ENCODE results near the gene ANKRD33B.

Gene ANKRD33B

DNA sequence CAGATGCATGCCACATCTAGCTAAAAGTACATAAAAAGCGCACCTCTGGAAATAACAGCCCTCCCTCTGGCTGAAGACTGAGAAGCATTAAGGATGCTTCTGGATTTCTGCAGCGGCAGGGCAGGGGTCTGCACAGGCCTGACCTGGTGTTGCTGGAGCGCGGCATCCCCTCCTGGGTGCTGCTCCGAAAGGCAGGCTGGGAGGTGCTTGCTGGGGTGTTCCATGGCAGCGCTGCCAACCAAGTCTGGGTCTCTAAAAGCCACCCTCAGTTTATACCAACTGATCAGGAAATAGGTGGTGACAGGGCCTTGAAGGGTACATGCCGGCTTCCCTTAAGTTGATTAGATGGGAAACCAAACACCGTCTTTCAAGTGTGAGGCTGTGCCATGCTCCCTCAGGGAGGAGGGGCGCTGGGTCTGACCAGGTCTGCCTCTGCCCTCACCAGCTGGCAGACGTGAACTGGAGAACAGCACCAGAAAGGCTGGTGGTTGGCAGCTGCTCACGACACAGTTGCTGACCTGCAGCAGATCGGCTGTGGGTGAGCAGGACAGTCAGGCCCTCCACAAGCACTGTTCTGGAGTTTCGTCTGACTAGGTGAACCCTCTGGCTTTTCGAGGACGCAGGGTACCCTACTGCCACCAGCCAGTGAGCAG lies 115.6 kb downstream of the ANKRD33B start:
- DNase-seq = no peak

DNA sequence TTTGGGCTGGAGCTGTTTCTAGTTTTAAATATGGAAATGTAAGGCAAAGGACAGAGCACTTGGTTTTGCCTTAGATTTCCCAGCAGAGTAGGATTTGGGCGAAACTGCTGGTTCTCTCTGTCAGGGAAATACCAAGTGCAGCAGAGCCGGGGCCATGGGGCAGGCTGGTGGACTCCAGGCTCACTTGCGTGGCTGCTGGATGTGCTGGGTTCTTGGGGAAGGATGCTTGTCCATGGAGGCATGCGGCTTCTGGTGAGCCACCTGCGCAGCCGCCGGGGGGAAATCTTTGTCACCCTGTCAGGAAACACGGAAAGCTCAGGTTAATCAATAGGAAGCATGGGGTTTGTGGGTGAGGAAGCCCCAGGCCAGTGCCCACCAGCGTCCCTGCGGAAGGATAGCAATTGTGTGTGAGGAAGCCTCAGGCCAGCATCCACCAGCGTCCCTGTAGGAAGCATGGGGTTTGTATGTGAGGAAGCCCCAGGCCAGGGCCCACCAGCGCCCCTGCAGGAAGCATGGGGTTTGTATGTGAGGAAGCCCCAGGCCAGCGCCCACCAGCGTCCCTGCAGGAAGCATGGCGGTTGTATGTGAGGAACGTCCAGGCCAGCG lies 117.1 kb downstream of the ANKRD33B start:
- DNase-seq = no peak

GRCh38 chr5:10681731-10682679 lies 118.1 kb downstream of the ANKRD33B start:
- DNase-seq = no peak

GRCh38 chr5:10682801-10683525 lies 119.1 kb downstream of the ANKRD33B start:
- no peak for DNase-seq

DNA sequence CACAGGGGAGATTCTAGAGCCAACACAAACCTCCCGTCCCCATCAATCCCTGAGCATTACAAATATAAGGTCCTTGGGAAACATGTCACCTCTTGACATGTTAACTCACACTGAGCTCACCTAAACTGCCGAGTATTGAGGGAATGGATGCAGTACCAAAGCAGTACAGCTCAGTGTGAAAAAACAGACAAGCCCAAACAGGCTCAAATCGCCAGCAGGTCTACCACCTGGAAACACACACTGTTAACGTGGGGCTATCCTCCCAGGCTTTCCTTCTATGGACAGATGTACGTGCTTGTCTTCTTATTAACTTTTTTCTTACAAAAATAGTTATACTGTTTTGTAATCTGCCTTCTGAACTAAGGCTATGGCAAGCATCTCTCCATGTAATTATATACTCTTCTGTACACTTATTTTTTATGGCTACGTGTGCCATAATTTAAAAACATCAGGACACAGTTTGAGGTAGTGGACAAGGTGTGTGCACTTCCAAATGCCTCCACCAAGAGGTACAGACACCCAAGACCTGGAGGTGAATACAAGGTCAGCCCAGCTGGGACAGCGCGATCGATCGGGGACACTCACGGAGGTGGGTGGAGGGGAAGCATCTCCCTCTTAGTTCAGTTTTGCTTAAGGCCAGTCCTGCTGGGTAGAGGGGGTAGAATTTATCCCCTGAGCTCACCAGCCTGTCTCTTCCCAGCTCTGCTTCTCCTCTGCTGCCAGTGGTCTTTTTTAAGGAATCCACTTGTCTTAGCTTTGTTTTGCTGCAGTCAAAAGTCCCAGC lies 120.6 kb downstream of the ANKRD33B start:
- no peak for DNase-seq

- no peak for DNase-seq
These were observed 121.2 kb downstream of the ANKRD33B start for GRCh38 chr5:10685115-10685521.

DNA sequence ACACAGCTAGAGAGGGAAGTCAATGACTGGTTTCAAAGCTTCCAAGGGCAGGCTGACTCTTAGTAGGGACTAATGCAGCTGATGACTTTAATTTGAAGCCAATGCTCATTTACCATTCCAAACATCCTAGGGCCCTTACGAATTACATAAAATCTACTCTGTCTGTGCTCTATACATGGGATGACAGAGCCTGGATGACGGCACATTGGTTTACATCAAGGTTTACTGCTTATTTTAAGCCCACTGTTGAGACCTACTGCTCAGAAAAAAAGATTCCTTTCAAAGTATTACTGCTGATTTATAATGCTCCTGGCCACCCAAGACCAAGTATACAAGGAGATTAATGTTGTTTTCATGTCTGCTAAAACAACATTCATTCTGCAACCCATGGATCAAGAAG lies 123.0 kb downstream of the ANKRD33B start:
- DNase-seq = no peak

- DNase-seq = no peak
These were observed 124.8 kb downstream of the ANKRD33B start for GRCh38 chr5:10688651-10689171.

DNA sequence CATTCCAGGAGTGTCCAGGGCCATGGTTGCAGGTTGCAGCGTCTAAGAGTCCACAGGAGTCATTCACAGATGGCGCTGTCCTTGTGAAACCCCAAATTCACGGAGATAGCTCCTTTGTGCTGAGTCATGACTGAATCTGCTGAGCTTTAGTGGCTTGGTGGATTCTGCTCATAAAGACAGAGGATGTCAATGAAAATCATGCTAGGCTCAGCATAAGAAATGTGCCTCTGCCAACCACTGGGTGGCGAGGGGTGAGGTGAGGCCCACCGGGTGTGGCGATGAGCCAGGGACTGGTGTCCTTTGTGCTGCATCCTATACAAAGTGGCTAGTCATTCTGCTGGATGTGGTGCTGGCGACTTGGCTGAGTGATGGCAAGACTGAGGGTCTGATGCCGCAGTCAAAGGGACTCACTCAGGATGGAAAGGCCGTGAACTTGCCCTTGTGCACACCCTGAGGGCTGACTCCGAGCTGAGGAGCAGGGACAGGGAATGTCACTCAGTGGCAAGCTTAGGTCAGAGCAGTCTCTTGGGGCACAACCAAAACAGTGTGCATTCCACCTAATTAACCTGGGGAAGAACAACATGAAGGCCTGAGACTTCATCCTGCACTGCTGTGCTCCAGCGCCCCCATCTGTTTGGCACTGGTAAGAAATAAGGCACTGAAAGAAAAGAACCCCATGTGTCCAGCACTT lies 125.7 kb downstream of the ANKRD33B start:
- DNase-seq = no peak

DNA sequence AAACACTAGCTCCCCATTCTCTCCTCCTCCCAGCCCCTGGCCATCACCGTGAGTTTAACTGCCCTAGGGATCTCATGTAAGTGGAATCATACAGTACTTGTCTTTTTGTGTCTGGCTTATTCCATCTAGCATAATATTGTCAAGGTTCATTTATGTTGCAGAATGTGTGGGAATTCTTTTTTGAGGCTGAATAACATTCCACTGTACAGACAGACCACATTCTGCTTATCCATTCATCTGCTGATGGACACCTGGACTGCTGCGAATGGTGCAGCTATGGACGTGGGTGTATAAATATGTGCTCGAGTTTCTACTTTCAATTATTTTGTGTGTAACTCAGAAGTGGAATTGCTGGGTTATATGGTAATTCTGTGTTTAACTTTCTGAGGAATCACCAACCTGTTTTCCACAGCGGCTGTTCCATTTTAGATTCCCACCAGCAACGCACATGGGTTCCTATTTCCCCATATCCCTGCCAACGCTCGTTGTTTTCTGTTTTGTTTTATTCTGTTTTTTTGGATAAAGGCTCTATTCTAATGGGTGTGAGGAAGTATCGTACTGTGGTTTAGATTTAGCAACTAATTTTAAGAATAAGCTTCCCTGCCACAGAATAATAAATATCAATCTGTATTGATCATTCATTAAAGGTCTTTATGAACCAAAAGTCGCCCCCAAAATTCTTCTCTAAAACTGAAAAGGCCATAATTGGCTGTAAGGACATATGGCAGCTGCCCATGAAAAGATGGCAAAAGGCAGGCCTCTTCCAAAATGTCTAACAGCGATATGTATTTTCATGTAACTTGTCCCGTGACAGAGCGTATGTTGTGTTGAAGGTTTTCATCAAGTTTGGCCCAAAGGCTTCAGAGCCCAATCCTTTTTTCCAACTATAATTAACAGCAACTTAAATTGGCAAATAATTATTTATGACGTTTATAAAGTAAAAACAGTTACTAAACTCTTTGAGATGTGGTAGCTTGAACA lies 126.9 kb downstream of the ANKRD33B start:
- no peak for DNase-seq

- DNase-seq = no peak
These were observed 128.2 kb downstream of the ANKRD33B start for GRCh38 chr5:10691826-10692785.

GRCh38 chr5:10695055-10695649 lies 131.3 kb downstream of the ANKRD33B start:
- peak; percentile 62 to 72 for DNase-seq

GRCh38 chr5:10695759-10696543 lies 132.1 kb downstream of the ANKRD33B start:
- no peak for DNase-seq

- DNase-seq = no peak
These were observed 135.5 kb downstream of the ANKRD33B start for GRCh38 chr5:10699281-10699874.

DNA sequence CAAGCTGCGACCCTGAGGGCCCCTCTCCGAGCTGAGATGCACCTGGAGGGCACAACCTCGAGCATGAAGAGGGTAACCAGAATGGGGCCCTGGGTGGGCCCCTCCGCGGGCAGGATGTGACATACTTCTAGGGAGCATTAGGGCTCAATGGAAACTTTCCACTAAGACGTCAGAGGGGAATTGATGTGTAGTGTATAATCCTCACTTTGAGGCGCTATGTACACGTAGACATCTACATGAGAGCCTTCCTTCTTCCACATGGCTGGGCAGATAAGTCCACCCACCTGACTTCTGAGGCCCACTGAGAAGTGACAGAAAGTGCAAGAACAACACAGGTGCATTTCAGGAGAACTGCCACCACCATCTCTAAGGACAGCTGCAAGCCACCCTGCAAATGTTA lies 136.1 kb downstream of the ANKRD33B start:
- DNase-seq = no peak

DNA sequence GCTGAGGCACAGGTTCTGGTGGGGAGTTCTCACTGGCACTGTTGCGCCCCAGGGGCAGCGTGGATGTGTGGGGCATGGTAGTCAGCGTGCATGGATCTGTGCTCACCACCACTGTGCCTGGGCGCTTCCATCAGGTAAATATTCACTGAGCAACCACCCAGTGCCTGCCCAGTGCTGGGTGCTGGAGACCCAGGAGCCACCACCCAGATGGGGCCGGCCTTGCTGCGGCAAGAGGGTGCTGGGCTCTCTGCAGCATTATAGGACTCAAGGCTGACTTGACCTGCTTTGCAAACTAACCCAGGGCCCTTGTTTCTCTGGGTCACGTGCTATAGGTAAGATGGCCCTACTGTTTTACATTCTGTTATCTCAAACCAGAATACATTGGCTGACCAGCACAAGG lies 136.6 kb downstream of the ANKRD33B start:
- DNase-seq = no peak

- DNase-seq = peak; percentile 12 to 27
These were observed 137.7 kb downstream of the ANKRD33B start for GRCh38 chr5:10701567-10702039.

All from hippocampal formation (tissue), 2 donors.